IPS-11a (cell line): ENCODE data around the gene ZNF552.

Experiments used
- H3K4me3 ChIP-seq: one replicate; pipeline ENCODE4 v1.5.1; 2013; ENCODE audit warnings: low read depth, low read length, control low read depth

The ZNF552 gene

DNA sequence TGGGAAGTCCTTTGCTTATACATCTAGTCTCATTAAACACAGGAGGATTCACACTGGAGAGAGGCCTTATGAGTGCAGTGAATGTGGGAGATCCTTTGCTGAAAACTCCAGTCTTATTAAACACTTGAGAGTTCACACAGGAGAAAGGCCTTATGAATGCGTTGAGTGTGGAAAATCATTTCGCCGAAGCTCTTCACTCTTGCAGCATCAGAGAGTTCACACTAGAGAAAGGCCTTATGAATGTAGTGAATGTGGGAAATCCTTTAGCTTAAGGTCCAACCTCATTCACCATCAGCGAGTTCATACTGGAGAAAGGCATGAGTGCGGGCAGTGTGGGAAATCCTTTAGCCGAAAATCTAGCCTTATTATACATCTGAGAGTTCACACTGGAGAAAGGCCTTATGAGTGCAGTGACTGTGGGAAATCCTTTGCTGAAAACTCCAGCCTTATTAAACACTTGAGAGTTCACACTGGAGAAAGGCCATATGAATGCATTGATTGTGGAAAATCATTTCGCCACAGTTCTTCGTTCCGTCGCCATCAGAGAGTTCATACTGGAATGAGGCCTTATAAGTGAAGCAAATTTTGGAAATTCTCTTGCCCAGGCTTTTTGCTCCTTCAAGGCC lies 35.4 kb downstream of the ZNF552 start:
- H3K4me3 ChIP-seq, result no peak overlapping the region

DNA sequence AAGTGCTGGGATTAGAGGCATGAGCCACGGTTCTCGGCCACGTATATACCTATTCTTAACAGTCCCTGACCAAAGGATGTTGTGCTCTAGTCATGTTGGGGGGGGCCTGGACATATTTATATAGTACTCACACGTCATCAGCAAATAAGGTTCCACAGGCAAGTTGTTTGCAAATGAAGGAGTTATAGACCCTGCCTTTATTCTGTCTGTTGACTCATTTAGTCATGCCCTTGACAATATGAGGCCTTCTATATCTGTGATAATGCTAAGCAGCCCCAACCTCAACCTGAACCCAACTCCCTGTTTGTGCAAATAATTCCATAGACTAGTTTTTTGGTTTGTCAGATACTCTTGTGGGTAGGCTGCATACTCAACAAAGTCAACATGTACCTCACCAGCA lies 36.4 kb downstream of the ZNF552 start:
- H3K4me3 ChIP-seq, result no peak overlapping the region

DNA sequence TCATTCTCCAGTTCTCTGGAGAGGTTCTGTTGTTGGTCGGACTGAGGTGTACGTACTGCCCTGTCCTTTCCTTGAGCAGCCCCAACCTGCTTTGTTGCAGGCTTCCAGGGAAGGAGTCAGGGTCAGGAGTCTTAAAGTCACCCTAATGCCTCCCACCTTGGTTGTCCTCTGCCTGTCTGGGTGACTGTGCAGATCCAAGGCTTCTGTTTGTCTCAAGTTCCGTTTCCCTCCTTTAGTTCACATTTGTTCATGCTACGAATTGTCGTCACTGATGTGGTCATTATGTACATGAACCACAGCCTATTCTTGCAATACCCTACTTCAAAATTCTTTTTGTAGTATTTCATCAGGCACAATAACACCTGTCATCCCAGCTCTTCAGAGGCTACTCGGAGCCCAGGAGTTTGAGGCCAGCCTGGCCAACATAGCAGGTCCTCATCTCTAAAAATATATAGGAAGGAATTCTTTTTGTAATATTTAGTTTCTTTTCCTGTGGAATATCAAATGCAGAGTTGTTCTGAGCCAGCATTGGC lies 37.9 kb downstream of the ZNF552 start:
- H3K4me3 ChIP-seq, result no peak overlapping the region

DNA sequence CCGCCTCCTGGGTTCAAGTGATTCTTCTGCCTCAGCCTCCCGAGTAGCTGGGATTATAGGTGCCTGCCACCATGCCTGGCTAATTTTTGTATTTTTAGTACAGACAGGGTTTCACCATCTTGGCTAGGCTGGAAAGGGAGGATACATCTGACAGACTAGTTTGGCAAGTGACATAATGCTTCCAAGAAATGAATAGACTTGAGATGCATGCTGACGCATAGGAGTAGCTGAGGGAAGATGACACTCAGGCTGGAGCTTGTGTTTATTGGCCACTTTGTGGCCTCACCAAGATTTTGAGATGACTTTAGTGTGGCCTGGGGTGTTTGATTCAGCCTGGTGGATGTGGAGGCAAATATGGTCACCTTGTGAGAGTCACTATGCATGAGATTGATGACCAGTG lies 41.2 kb downstream of the ZNF552 start:
- H3K4me3 ChIP-seq, result no peak overlapping the region

DNA sequence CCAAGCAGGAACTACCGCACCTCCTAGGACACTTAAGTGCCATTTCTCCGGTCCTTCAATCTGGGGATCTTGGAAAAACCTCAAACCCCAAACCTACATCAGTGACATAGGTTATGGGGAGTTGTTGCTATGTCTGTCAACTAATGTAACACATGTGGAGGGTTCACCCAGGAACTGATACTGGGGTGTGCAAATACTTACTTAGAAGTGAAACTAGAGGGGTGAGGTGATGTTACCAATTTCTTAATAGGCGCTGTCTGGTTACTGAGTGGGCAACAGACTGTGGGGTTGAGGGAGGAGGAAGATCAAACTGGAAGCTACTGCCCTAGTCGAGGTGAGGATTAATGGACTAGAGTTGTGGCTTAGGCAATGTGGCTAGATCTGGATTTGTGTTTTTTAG lies 43.3 kb downstream of the ZNF552 start:
- no peak overlapping the region for H3K4me3 ChIP-seq

DNA sequence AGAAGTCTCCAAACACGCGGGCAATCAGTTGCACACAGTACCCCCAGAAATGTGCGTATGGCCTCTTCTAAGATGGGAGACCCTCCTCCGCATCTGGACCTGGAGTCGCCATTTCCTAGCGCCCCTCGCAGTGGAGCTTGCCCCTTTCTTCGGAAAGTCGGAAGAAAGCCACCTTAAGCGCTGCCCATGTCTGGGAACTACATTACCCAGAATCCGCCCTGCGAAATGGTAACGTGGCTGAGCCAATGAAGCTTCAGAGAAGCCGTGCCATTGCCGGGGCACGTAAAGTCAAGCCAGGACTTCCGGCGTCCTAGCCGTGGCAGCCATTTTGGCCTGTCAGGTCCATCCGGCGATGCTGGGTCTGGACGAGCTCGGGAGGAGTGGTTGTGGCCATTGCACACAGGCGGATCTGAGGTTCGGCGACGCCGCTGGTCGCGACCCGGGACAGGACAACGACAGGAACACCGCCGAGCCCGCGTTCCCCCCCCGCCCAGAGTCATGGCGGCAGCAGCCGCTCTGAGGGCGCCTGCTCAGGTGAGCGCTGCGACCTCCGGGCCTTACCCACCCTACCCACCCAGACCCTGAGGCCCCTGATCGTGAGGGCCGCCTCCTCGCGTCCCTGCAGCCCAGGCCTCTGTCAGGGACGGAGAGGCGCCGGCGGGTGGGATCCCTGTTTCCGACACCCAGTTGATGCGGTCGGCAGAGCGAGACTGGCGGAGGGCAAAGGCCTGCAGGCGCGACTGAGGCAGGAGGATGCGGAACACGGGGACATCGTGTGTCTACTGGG lies 45.2 kb downstream of the ZNF552 start, which contains the start of gene ZNF586:
ZNF586 (plus strand) TSS at position 332 of the 787 bp plus-strand sequence; CDS start at position 499, 167 bp downstream.
- H3K4me3 ChIP-seq, result peak within 1 kb of the TSS; percentile 75

DNA sequence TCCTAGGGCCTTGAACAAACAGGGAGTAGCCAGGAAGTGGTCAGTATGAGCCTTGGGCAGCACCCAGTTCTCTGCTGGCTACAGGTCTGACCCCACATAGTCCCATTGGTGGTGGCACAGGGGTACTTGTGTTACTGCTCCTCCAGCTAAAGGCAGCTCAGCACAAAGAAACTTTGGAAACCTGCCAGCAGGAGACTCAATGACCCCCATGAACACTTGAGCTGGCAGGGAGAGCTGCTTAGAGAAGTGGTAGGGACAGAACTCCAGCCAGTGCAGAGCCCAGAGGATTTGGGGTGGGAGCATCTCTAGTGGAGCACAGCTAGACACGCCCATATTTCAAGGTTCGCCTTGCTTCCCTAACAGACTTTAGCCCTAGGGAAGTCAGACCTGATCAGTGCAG lies 55.6 kb downstream of the ZNF552 start:
- no peak overlapping the region for H3K4me3 ChIP-seq

DNA sequence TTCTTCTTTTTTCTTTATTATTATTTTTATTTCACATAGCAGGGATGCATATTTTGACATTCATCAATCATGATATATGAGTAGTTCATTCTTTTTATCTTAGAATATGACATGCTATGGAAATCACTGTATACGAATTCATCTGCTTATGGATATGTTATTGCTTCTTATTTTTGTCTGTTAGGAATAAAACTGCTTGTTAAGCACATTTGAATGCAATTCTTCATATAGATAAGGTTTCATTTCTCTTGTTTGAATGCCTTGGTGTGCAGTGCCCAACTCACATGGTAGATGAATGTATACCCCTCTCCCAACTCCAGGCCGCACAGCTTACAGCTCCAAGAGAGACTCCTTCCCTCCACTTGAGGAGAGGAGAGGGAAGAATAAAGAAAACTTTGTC lies 56.8 kb downstream of the ZNF552 start:
- H3K4me3 ChIP-seq, result no peak overlapping the region
